ENCODE results near the gene FGF22. TPM values are rescaled to one million over a fixed set of nuclear protein-coding genes. Genes with fewer than 3 reads are reported as not detected.
A peak's percentile ranks its signal among the peaks of the same experiment; 100 is the strongest.

The FGF22 gene
- total and polyA plus RNA-seq, 2 of the 4 experiments (the other 2 are of a cell fraction) = 0.14 TPM; not detected in 1

GRCh38 chr19:592101-592500 is 47.6 kb upstream of the FGF22 start:
- no peak for DNase-seq
- Histone ChIP-seq H3K4me2 (ENCODE audit: low read depth, low read length) (no peak overlapping the region), H3K4me1 (ENCODE audit: control insufficient read depth, insufficient read depth, low read length) (peaks cover 4% of the 10 kb centered on the region; the same call in 1 of the 2 replicates), H3K14ac (replicated peaks; ENCODE audit: low read depth, low read length) (no peak overlapping the region), H3K79me1 (ENCODE audit: low read depth in 1 of 2, low read length in 2 of 2) (no peaks in the 10 kb centered on the region), H3K9me3 (ENCODE audit: control insufficient read depth, insufficient read depth, low read length) (no peaks in the 10 kb centered on the region), H4K8ac (ENCODE audit: low read depth in 2 of 2, low read length in 2 of 2) (no peak overlapping the region), H3K56ac (ENCODE audit: extremely low read depth, insufficient read depth, low read length) (no peak overlapping the region), H3K23ac (ENCODE audit: low read depth, low read length) (no peak overlapping the region), H3K27ac (ENCODE audit: insufficient read depth, low read length) (no peak overlapping the region), H3K18ac (ENCODE audit: low read depth, low read length) (no peak overlapping the region), H3K27me3 (ENCODE audit: control insufficient read depth, insufficient read depth, low read length) (peaks cover 26% of the 10 kb centered on the region), H4K5ac (ENCODE audit: low read depth, low read length) (no peak overlapping the region), H4K91ac (ENCODE audit: insufficient read depth, low read depth, low read length) (no peak overlapping the region), H4K20me1 (ENCODE audit: insufficient read depth, low read length) (peaks cover 32% of the 10 kb centered on the region), H3K4me3 (ENCODE audit: insufficient read depth, low read depth, low read length) (no peak overlapping the region), H2AFZ (replicated peaks; ENCODE audit: low read length, poor library complexity) (peak overlapping the region; percentile 43), H2BK5ac (ENCODE audit: low read depth, low read length, poor library complexity, severe bottlenecking) (no peak overlapping the region), H3K9me1 (ENCODE audit: insufficient read depth, low read length) (no peaks in the 10 kb centered on the region), H3K4ac (ENCODE audit: low read depth, low read length) (no peak overlapping the region), H3K36me3 (ENCODE audit: control insufficient read depth, insufficient read depth, low read length) (no peaks in the 10 kb centered on the region), H3K9ac (ENCODE audit: low read depth, low read length) (no peak overlapping the region), H2BK120ac (ENCODE audit: low read depth, low read length) (no peak overlapping the region), H2AK5ac (ENCODE audit: low read depth, low read length) (no peak overlapping the region), H2BK20ac (ENCODE audit: low read depth, low read length) (no peak overlapping the region), H2BK15ac (ENCODE audit: low read depth, low read length) (no peak overlapping the region), H2AK9ac (replicated peaks; ENCODE audit: low read depth, low read length, poor library complexity) (no peak overlapping the region)
- 71% methylated on average over 7 of the region's 19 CpGs; no CpG with 5 or more reads in 1 of the 2 experiments for whole genome bisulfite sequencing, 2 experiments (ENCODE audit: extremely low coverage in 2 of 2, insufficient read length in 1 of 2)
- ChIA-PET POLR2A (ENCODE audit: unreplicated experiment) (no interaction called here), CTCF (no interaction called here)
- dilution Hi-C loops (cut with HindIII; ENCODE audit: low sequenced_read_pairs, unreplicated experiment) (no loop called here), in situ Hi-C loops (cut with MboI; ENCODE audit: low sequenced_read_pairs) (no loop called here), intact Hi-C loops (cut with micrococcal nuclease) (no loop called here)
- no peak for TF ChIP-seq FOS (IDR thresholded peaks at IDR 0.05; ENCODE audit: low read depth, low read length)
- ATAC-seq (ENCODE audit: low read depth) = no peak
- no TSS peak for BruUV-seq (replicated peaks)

All from IMR-90 (cell line).